Prostate gland (tissue), 2 donors: ENCODE data around the gene SENP2. TPM values are rescaled to one million over a fixed set of nuclear protein-coding genes. Genes with fewer than 3 reads are reported as not detected.
A peak's percentile ranks its signal among the peaks of the same experiment; 100 is the strongest.

Experiments used
- DNase-seq: peaks from one replicate; pipeline ENCODE4 v3.0.0-alpha.2; 2019; ENCODE audit warnings: low spot score
- H3K27ac ChIP-seq, 2 donors: fragments of 200-600 bp; sonication (generic); 2 replicates each; pipeline ENCODE4 v1.5.1; 2017 to 2019
- H3K27me3 ChIP-seq: fragments of 200-600 bp; sonication (generic); replicated peaks from 2 replicates; pipeline ENCODE4 v1.5.1; 2019; ENCODE audit not compliant: insufficient read depth
- H3K36me3 ChIP-seq, 2 donors: fragments of 200-600 bp; sonication (generic); 1 replicate in 1 of 2; 2 replicates in 1 of 2; pipeline versions ENCODE4 v1.5.1 to v1.8.1; 2017 to 2019
- H3K4me1 ChIP-seq: fragments of 200-600 bp; sonication (generic); replicated peaks from 2 replicates; pipeline ENCODE4 v1.5.1; 2019
- H3K4me3 ChIP-seq, 2 donors: fragments of 200-600 bp; sonication (generic); 2 replicates each; pipeline ENCODE4 v1.5.1; 2017 to 2019
- H3K9me3 ChIP-seq: fragments of 200-600 bp; sonication (generic); 2 replicates; pipeline ENCODE4 v1.5.1; 2017
- POLR2A ChIP-seq: fragments of 450-650 bp; IDR thresholded peaks from one replicate; pipeline ENCODE4 v1.6.1; 2016; ENCODE audit warnings: antibody characterized with exemption, mild to moderate bottlenecking
- POLR2AphosphoS5 ChIP-seq: sonication (generic); formaldehyde crosslinking; IDR thresholded peaks from one replicate; pipeline ENCODE4 v1.6.1; 2017; ENCODE audit warnings: antibody characterized with exemption
- WGBS: methylation state at CpG from one replicate; pipeline ENCODE4 v1.1.5; 2018; 5-methylcytosine and 5-hydroxymethylcytosine counted together
- intact Hi-C: fragments of 100-400 bp; cut with DNase I; formaldehyde crosslinking; loops from one replicate; pipeline ENCODE4 v1.14.2; 2022
- total RNA-seq, 2 donors: library from RNA; depleted of rRNA; stranded (reverse); fragments of >200 nt; gene quantifications; one replicate each; pipeline ENCODE4 v1.1.0, GENCODE V29; 2016
- TF ChIP-seq, protein P1 (sequence below), 4 experiments: fragments of 200-600 bp in 2 of 4; fragments of 450-650 bp in 2 of 4; sonication (generic) in 2 of 4; IDR thresholded peaks; 1 replicate in 3 of 4; 2 replicates in 1 of 4; pipeline ENCODE4 v1.5.1; 2016 to 2019; ENCODE audit warnings: antibody characterized with exemption in 4 of 4, mild to moderate bottlenecking in 2 of 4, moderate library complexity in 2 of 4

Gene SENP2
- total RNA-seq, result 10 to 100 TPM; 25.3 to 27.0 TPM

DNA sequence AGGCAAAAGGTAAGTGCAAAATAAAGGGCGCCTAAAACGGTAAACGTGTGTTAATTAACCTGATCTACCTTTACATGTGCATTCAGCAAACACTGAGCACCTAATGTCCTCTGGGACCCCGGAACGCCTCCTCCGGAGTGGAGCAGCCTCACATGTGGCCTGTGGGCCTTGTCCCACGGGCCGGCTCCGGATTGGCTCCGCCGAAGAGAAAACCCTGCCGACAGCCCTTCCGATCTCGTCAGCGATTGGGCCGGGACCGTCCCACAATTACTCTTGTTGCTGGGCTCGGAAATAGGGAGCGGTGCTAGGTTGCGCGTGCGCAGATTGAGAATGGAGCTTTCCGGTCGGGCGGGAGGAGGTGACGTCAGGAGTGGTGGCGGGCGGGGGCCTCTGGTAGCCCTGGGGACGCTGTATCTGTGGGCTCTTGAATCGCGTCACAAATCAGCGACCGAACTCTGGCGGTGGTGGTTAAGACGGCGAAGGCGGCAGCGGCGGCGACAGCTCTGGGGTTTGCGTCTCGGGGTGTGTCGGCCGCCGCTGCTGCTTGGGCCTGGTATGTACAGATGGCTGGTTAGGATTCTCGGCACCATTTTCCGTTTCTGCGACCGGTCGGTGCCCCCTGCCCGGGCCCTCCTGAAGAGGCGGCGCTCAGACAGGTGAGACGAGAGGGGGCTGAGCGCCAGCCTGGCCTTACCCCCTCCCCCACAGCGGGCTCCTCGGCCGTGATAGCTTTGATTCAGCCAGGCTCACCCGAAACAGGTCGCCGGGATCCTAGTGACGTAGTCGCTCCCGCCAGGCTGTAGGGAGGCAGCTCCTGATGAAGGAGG, at the start of gene SENP2:
TSS of gene SENP2 (plus strand) at position 437 of the 827 bp plus-strand sequence. CDS start at position 556, 119 bp downstream.
- peak; percentile 99 for DNase-seq
- H3K4me1 ChIP-seq, result no peaks in the 10 kb centered on the region
- no peaks in the 10 kb centered on the region for H3K27me3 ChIP-seq
- TF ChIP-seq POLR2A, result peak; percentile 76
- TF ChIP-seq POLR2AphosphoS5, result peak; percentile 99
- TF ChIP-seq, protein P1, sequence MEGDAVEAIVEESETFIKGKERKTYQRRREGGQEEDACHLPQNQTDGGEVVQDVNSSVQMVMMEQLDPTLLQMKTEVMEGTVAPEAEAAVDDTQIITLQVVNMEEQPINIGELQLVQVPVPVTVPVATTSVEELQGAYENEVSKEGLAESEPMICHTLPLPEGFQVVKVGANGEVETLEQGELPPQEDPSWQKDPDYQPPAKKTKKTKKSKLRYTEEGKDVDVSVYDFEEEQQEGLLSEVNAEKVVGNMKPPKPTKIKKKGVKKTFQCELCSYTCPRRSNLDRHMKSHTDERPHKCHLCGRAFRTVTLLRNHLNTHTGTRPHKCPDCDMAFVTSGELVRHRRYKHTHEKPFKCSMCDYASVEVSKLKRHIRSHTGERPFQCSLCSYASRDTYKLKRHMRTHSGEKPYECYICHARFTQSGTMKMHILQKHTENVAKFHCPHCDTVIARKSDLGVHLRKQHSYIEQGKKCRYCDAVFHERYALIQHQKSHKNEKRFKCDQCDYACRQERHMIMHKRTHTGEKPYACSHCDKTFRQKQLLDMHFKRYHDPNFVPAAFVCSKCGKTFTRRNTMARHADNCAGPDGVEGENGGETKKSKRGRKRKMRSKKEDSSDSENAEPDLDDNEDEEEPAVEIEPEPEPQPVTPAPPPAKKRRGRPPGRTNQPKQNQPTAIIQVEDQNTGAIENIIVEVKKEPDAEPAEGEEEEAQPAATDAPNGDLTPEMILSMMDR (IDR thresholded peaks at IDR 0.05), result no peak
- intact Hi-C loops, result no loop called here
- no peaks in the 10 kb centered on the region for H3K9me3 ChIP-seq
- peak within 1 kb of the TSS; percentile 95 to 97 for H3K27ac ChIP-seq
- under 1% methylated on average over 45 of the region's 64 CpGs for WGBS
- H3K4me3 ChIP-seq, result peak within 1 kb of the TSS; percentile 82
- H3K36me3 ChIP-seq, result no peaks in the 10 kb centered on the region

DNA sequence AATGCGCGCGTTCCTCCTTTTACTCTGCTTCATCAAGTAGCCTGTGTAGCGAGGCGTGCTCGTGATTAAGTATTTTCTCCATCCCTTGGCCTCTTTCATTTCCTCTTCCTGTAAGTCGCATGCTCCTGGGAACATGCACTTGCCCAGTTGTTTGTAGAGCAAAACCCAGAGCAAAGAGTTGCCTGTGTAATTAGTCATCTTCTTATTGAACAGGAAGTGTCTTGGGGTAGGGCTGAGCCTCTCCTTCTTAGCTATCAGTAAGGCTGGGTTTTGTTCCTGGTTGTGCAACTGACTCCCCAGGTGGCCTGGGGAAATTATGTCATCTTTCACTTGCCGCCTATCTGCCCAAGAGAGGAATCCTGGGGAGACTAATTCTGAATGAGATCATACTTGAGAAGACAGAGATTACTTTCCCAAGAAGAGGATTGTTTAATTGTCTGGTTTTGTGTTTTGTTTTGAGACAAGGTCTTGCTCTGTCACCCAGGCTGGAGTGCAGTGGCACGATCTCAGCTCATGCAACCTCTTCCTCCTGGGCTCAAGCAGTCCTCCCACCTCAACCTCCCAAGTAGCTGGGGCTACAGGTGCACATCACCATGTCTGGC, 48.6 kb upstream of the SENP2 start:
- peak; percentile 67 for DNase-seq
- no peaks in the 10 kb centered on the region for H3K27me3 ChIP-seq
- intact Hi-C loops, result no loop called here
- no peaks in the 10 kb centered on the region for H3K36me3 ChIP-seq
- TF ChIP-seq POLR2AphosphoS5, result peak; percentile 90
- no peak for TF ChIP-seq POLR2A
- TF ChIP-seq, protein P1 (IDR thresholded peaks at IDR 0.05), result no peak
- peak overlapping the region; percentile 66 to 70 for H3K27ac ChIP-seq
- H3K4me1 ChIP-seq, result no peaks in the 10 kb centered on the region
- H3K9me3 ChIP-seq, result no peaks in the 10 kb centered on the region
- 45% methylated on average over 9 of the region's 9 CpGs for WGBS
- H3K4me3 ChIP-seq, result no peak overlapping the region

DNA sequence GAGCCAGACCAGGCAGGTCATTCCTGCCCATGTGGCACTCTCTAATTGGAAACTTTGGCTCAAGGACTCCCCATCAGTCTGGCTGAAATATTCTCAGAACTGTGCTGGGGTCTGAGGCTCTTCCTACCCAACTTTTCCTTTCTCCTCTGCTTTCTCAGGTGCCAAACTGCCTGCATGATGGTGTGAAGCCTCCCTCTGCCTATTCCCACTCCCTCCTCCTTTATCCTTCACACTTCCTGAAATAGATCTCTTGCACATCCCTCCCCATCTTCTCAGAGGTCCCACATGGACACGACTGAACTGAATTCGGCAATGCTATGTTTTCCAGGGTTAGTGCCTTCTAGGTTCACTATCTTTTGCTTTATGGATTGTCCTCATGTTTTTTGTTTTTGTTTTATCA, 46.2 kb upstream of the SENP2 start:
- 61% methylated on average over 2 of the region's 2 CpGs for WGBS
- H3K4me3 ChIP-seq, result no peak overlapping the region
- TF ChIP-seq, protein P1 (IDR thresholded peaks at IDR 0.05), result no peak
- TF ChIP-seq POLR2A, result no peak
- TF ChIP-seq POLR2AphosphoS5, result no peak
- no peaks in the 10 kb centered on the region for H3K4me1 ChIP-seq
- H3K36me3 ChIP-seq, result no peaks in the 10 kb centered on the region
- no peaks in the 10 kb centered on the region for H3K9me3 ChIP-seq
- no peak overlapping the region for H3K27ac ChIP-seq
- no peak for DNase-seq
- H3K27me3 ChIP-seq, result no peaks in the 10 kb centered on the region
- intact Hi-C loops, result no loop called here

- H3K27me3 ChIP-seq, result no peaks in the 10 kb centered on the region
- 85% methylated on average over 7 of the region's 7 CpGs for WGBS
- no peak for DNase-seq
- H3K4me1 ChIP-seq, result no peaks in the 10 kb centered on the region
- intact Hi-C loops, result no loop called here
- H3K9me3 ChIP-seq, result no peaks in the 10 kb centered on the region
- H3K36me3 ChIP-seq, result no peaks in the 10 kb centered on the region
- H3K27ac ChIP-seq, result no peak overlapping the region
- H3K4me3 ChIP-seq, result no peak overlapping the region
- TF ChIP-seq, protein P1 (IDR thresholded peaks at IDR 0.05), result no peak
- TF ChIP-seq POLR2AphosphoS5, result no peak
Observed at GRCh38 chr3:185540695-185541094, 45.4 kb upstream of the SENP2 start.
